CD4-positive, alpha-beta T cell treated with Interleukin-15 for 1 hour (primary cell): Measurements from ENCODE around the gene ATG10.

Experiments used
- DNase-seq: peaks from one replicate; pipeline ENCODE4 v3.0.0-alpha.2; 2020

Gene ATG10

GRCh38 chr5:82169892-82170291 is 198.1 kb downstream of the ATG10 start:
- DNase-seq = no peak

- peak; percentile 50 for DNase-seq
Observed at GRCh38 chr5:82174128-82174918, 202.5 kb downstream of the ATG10 start.

- no peak for DNase-seq
Observed at GRCh38 chr5:82174919-82175219, 203.0 kb downstream of the ATG10 start.

- DNase-seq = no peak
Observed at GRCh38 chr5:82176115-82176814, 204.4 kb downstream of the ATG10 start.

- no peak for DNase-seq
Observed at GRCh38 chr5:82178378-82178777, 206.6 kb downstream of the ATG10 start.

GRCh38 chr5:82182662-82183061 is 210.8 kb downstream of the ATG10 start:
- no peak for DNase-seq

GRCh38 chr5:82183828-82184227 is 212.0 kb downstream of the ATG10 start:
- no peak for DNase-seq

GRCh38 chr5:82185851-82186250 is 214.0 kb downstream of the ATG10 start:
- DNase-seq = no peak

- no peak for DNase-seq
Observed at GRCh38 chr5:82197550-82197949, 225.7 kb downstream of the ATG10 start.

- DNase-seq = no peak
Observed at GRCh38 chr5:82204567-82204966, 232.7 kb downstream of the ATG10 start.

GRCh38 chr5:82205005-82205404 is 233.2 kb downstream of the ATG10 start:
- no peak for DNase-seq

GRCh38 chr5:82208371-82208770 is 236.5 kb downstream of the ATG10 start:
- no peak for DNase-seq

GRCh38 chr5:82211855-82212572 is 240.2 kb downstream of the ATG10 start:
- no peak for DNase-seq

- no peak for DNase-seq
Observed at GRCh38 chr5:82217917-82218316, 246.1 kb downstream of the ATG10 start.

- DNase-seq = no peak
Observed at GRCh38 chr5:82218374-82219156, 246.7 kb downstream of the ATG10 start.

GRCh38 chr5:82221020-82221419 is 249.2 kb downstream of the ATG10 start:
- DNase-seq = no peak

GRCh38 chr5:82222597-82223574 is 251.1 kb downstream of the ATG10 start:
- DNase-seq = no peak

GRCh38 chr5:82225525-82226172 is 253.8 kb downstream of the ATG10 start:
- DNase-seq = peak; percentile 44

GRCh38 chr5:82234885-82235284 is 263.1 kb downstream of the ATG10 start:
- no peak for DNase-seq

- DNase-seq = no peak
Observed at GRCh38 chr5:82244151-82244550, 272.3 kb downstream of the ATG10 start.
